Gastrocnemius medialis (tissue), 4 donors: ENCODE measurements around the gene PRDX3.

Experiments
- POLR2A ChIP-seq, 2 donors: fragments of 450-650 bp; IDR thresholded peaks; one replicate each; pipeline ENCODE4 v1.6.1; 2017; ENCODE audit warnings: antibody characterized with exemption in 2 of 2, mild to moderate bottlenecking in 2 of 2, moderate library complexity in 2 of 2
- TF ChIP-seq, protein P1 (sequence below), 5 experiments: fragments of 450-650 bp in 3 of 5; fragments of 200-600 bp in 2 of 5; sonication (generic) in 2 of 5; IDR thresholded peaks in 4 of 5; conservative IDR thresholded peaks in 1 of 5; 1 replicate in 4 of 5; 2 replicates in 1 of 5; pipeline ENCODE4 v1.5.1; 2016 to 2019; ENCODE audit warnings: antibody characterized with exemption in 5 of 5, mild to moderate bottlenecking in 3 of 5, moderate library complexity in 3 of 5

- TF ChIP-seq, protein P1, sequence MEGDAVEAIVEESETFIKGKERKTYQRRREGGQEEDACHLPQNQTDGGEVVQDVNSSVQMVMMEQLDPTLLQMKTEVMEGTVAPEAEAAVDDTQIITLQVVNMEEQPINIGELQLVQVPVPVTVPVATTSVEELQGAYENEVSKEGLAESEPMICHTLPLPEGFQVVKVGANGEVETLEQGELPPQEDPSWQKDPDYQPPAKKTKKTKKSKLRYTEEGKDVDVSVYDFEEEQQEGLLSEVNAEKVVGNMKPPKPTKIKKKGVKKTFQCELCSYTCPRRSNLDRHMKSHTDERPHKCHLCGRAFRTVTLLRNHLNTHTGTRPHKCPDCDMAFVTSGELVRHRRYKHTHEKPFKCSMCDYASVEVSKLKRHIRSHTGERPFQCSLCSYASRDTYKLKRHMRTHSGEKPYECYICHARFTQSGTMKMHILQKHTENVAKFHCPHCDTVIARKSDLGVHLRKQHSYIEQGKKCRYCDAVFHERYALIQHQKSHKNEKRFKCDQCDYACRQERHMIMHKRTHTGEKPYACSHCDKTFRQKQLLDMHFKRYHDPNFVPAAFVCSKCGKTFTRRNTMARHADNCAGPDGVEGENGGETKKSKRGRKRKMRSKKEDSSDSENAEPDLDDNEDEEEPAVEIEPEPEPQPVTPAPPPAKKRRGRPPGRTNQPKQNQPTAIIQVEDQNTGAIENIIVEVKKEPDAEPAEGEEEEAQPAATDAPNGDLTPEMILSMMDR (IDR thresholded peaks at IDR 0.05 in 4 of 5, conservative IDR thresholded peaks at IDR 0.05 in 1 of 5): no peak
- no peak for TF ChIP-seq POLR2A (IDR thresholded peaks at IDR 0.05)
These were observed 19.3 kb upstream of the PRDX3 start for GRCh38 chr10:119197921-119198320.
